DOHH2 (cell line): ENCODE data around the gene CCDC194.
A peak's percentile ranks its signal among the peaks of the same experiment; 100 is the strongest.

Experiments used
- H3F3A ChIP-seq: fragments of 200-600 bp; sonication (generic), shearing (Covaris generic); 2 replicates; pipeline ENCODE4 v1.6.0; 2016; ENCODE audit warnings: antibody characterized with exemption, mild to moderate bottlenecking; ENCODE audit not compliant: control insufficient read depth, insufficient read depth
- H3K27ac ChIP-seq: fragments of 200-600 bp; sonication (generic); 2 replicates; pipeline ENCODE4 v1.5.1; 2014; ENCODE audit warnings: low read depth, mild to moderate bottlenecking, low read length, moderate library complexity
- H3K27me3 ChIP-seq: fragments of 200-600 bp; sonication (generic); 2 replicates; pipeline ENCODE4 v1.6.1; 2014; ENCODE audit warnings: mild to moderate bottlenecking, low read length, mixed read lengths; ENCODE audit not compliant: control insufficient read depth
- H3K36me3 ChIP-seq: fragments of 200-600 bp; sonication (generic); 2 replicates; pipeline ENCODE4 v1.6.1; 2014; ENCODE audit warnings: mild to moderate bottlenecking, low read length, moderate library complexity, mixed read lengths; ENCODE audit not compliant: control insufficient read depth
- H3K4me1 ChIP-seq: fragments of 200-600 bp; sonication (generic); 2 replicates; pipeline ENCODE4 v1.6.1; 2014; ENCODE audit warnings: mild to moderate bottlenecking, low read length, mixed read lengths; ENCODE audit not compliant: control insufficient read depth
- H3K4me2 ChIP-seq: fragments of 200-600 bp; sonication (generic); 2 replicates; pipeline ENCODE4 v1.6.0; 2014; ENCODE audit warnings: mild to moderate bottlenecking, low read length, moderate library complexity
- H3K4me3 ChIP-seq: fragments of 200-600 bp; sonication (generic); 2 replicates; pipeline ENCODE4 v1.5.1; 2014; ENCODE audit warnings: mild to moderate bottlenecking, low read length, mixed read lengths
- H3K79me2 ChIP-seq: fragments of 200-600 bp; sonication (generic); 2 replicates; pipeline ENCODE4 v1.6.1; 2014; ENCODE audit warnings: mild to moderate bottlenecking, low read length, mixed read lengths; ENCODE audit not compliant: control insufficient read depth
- H3K9me2 ChIP-seq: fragments of 200-600 bp; sonication (generic); replicated peaks from 2 replicates; pipeline ENCODE4 v1.6.1; 2014; ENCODE audit warnings: mild to moderate bottlenecking, low read length, mixed read lengths; ENCODE audit not compliant: control insufficient read depth
- H3K9me3 ChIP-seq: fragments of 200-600 bp; sonication (generic); 2 replicates; pipeline ENCODE4 v1.6.1; 2014; ENCODE audit warnings: antibody characterized with exemption, low read length, mixed read lengths; ENCODE audit not compliant: control insufficient read depth, insufficient read depth
- H4K20me1 ChIP-seq: fragments of 200-600 bp; sonication (generic); 2 replicates; pipeline ENCODE4 v1.6.0; 2014; ENCODE audit warnings: low read depth, mild to moderate bottlenecking, antibody characterized with exemption, low read length, moderate library complexity; ENCODE audit not compliant: control insufficient read depth, insufficient read depth
- EZH2phosphoT487 ChIP-seq: fragments of 200-600 bp; sonication (generic); IDR thresholded peaks from 2 replicates; pipeline ENCODE4 v1.6.1; 2017; ENCODE audit warnings: borderline replicate concordance, mild to moderate bottlenecking, antibody characterized with exemption, low read length, moderate library complexity, mixed read lengths
- TF ChIP-seq, protein P1 (sequence below): fragments of 200-600 bp; sonication (generic); IDR thresholded peaks from one replicate; pipeline ENCODE4 v1.5.1; 2014; ENCODE audit warnings: antibody characterized with exemption, mild to moderate bottlenecking, low read depth, low read length; ENCODE audit not compliant: poor library complexity, severe bottlenecking

The CCDC194 gene

DNA sequence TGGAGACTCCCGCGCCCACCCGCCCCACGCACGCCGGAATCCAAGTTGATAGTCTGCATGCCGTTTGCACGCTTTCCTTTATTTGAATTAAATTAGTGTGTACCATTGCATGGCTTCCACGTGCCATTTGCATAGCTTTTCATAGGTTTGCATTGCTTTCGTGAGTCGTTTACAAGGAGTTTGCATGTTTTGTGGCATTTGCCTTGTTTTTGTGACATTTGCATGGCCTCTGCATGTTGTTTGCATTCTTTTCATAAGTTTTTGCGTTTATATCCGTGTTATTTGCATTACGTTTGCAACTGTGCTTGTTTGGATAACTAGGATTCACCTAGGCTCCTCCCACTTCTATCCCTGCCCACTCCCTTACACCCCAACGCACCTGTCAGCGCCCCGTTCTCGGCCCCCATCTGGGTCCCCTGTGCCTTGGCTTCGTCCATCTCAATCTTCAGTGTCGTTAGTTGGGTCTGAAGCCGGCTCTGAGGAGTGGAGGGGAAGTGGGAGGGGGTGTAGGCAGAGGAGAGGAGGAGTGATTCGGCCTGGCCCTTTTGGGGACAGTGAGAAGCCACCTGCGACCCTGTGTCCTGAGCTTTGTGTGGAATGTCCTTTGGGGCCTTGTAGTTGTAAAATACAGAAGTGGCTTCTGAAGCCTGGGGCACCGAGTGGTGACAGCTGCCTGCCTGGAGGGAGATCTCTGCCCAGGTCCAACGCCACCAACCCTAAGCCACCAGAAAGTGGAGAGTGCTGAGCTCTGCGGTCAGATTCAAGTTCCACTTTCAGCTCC is 2.4 kb downstream of the CCDC194 start:
- Histone ChIP-seq H3K36me3 (peaks cover 3% of the 10 kb centered on the region), H3K4me3 (peak overlapping the region; percentile 53), H3F3A (peaks cover 15% of the 10 kb centered on the region), H3K9me2 (no peaks in the 10 kb centered on the region), H3K27me3 (0 out of 2 replicates have a peak, but pooled peaks cover 2% of the 10 kb centered on the region), H3K27ac (no peak overlapping the region), H3K4me1 (peaks cover 32% of the 10 kb centered on the region), H3K79me2 (no peaks in the 10 kb centered on the region), H3K4me2 (peak overlapping the region; percentile 66), H4K20me1 (no peaks in the 10 kb centered on the region), H3K9me3 (no peaks in the 10 kb centered on the region)
- no peak for TF ChIP-seq EZH2phosphoT487
- TF ChIP-seq, protein P1, sequence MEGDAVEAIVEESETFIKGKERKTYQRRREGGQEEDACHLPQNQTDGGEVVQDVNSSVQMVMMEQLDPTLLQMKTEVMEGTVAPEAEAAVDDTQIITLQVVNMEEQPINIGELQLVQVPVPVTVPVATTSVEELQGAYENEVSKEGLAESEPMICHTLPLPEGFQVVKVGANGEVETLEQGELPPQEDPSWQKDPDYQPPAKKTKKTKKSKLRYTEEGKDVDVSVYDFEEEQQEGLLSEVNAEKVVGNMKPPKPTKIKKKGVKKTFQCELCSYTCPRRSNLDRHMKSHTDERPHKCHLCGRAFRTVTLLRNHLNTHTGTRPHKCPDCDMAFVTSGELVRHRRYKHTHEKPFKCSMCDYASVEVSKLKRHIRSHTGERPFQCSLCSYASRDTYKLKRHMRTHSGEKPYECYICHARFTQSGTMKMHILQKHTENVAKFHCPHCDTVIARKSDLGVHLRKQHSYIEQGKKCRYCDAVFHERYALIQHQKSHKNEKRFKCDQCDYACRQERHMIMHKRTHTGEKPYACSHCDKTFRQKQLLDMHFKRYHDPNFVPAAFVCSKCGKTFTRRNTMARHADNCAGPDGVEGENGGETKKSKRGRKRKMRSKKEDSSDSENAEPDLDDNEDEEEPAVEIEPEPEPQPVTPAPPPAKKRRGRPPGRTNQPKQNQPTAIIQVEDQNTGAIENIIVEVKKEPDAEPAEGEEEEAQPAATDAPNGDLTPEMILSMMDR, result no peak

DNA sequence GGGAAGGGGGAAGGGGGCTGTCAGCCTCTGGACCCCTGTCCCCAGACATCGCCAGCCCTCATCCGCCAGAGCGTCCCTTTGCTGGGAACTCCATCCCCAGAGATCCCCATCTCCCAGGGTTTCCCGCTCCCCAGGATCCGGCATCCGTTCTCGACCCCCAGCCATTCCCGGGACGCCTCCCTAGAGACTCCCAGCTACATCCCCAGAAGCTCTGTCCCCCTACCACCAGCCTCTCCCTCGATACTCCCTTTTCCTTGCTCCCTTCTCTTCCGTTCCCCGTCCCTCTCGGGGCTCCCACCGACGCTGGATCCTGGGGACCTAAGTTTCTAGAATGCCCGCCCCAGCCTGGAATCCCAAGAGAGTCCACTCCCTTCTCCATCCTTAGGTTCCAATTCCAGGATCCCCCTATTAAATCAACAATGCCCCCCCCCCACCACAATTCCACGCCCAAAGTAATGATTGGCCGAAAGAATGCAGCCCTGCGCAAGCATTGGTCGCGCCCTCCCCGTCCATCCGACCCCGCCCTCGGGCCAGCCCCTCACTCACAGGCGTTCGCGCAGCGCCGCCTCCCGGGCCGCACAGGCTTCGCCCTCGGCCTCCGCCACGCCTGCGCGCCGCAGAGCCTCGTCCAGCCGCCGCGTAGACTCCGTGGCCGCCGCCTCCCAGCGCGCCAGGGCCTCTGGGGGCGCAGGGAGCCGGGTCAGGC is 3.2 kb downstream of the CCDC194 start:
- no peaks in the 10 kb centered on the region for H3K79me2 ChIP-seq
- peaks cover 3% of the 10 kb centered on the region for H3K36me3 ChIP-seq
- TF ChIP-seq, protein P1, result peak; percentile 78
- no peak for TF ChIP-seq EZH2phosphoT487
- peak overlapping the region; percentile 53 for H3K4me3 ChIP-seq
- H3K4me1 ChIP-seq, result peaks cover 26% of the 10 kb centered on the region
- H4K20me1 ChIP-seq, result no peaks in the 10 kb centered on the region
- H3K9me2 ChIP-seq, result no peaks in the 10 kb centered on the region
- H3K4me2 ChIP-seq, result peak overlapping the region; percentile 66
- H3K27ac ChIP-seq, result no peak overlapping the region
- peaks cover 10% of the 10 kb centered on the region for H3F3A ChIP-seq
- 0 out of 2 replicates have a peak, but pooled peaks cover 2% of the 10 kb centered on the region for H3K27me3 ChIP-seq
- no peaks in the 10 kb centered on the region for H3K9me3 ChIP-seq

DNA sequence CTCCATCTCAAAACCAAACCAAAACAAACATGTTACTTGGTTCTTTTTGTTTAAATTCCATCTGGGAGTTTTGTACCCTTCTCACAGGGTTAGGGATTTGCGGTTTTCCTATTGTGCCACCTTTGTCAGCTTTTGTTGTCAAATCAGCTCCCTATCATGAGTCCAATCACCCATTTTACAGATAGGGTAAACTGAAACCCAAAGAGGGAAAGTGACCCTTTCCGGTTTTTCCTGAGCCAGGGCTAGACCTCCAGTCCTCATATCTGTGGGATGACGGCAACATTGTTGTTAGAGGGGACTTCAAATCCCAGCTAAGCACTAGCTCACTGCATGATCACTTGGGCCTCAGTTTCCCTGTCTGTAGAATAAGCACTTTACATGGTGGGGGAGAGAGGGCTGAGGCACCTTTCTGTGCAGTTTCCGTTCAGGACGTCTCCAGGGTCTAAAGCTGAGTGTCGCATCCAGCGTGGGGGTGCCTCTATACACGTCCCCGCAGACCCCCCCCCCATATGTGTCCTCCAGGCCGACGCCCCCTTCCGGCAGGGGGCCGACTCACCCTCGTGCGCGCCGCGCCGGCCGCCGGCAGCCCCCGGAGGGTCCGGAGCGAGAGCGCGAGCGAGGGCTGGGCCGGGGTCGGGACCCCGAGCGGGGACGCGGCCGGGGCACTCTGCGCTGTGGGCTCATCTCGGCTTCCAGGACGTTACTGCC is 3.9 kb downstream of the CCDC194 start:
- no peak for TF ChIP-seq EZH2phosphoT487
- TF ChIP-seq, protein P1, result no peak
- Histone ChIP-seq H3K79me2 (no peaks in the 10 kb centered on the region), H3K4me1 (peaks cover 21% of the 10 kb centered on the region), H3K9me3 (no peaks in the 10 kb centered on the region), H4K20me1 (no peaks in the 10 kb centered on the region), H3K4me3 (peak overlapping the region; percentile 53), H3K36me3 (peaks cover under 1% of the 10 kb centered on the region), H3K27me3 (0 out of 2 replicates have a peak, but pooled peaks cover 2% of the 10 kb centered on the region), H3K9me2 (no peaks in the 10 kb centered on the region), H3K4me2 (peak overlapping the region; percentile 66), H3F3A (peaks cover 8% of the 10 kb centered on the region), H3K27ac (no peak overlapping the region)
